Measurements from ENCODE around the gene MAP2K5.

The MAP2K5 gene

GRCh38 chr15:67769497-67770357 lies 227.2 kb downstream of the MAP2K5 start:
- Histone ChIP-seq H2AK5ac (ENCODE audit: low read length) (no peak overlapping the region), H2BK5ac (ENCODE audit: low read length) (no peak overlapping the region), H3K4me2 (ENCODE audit: low read length) (no peak overlapping the region), H3K79me2 (ENCODE audit: control insufficient read depth, insufficient read depth, low read length) (no peaks in the 10 kb centered on the region), H3K56ac (ENCODE audit: low read length) (no peak overlapping the region), H4K5ac (ENCODE audit: low read length) (no peak overlapping the region), H3K9ac (ENCODE audit: low read length) (no peak overlapping the region), H4K8ac (ENCODE audit: low read depth, low read length) (no peak overlapping the region), H3K36me3 (ENCODE audit: control insufficient read depth, insufficient read depth, low read length) (no peaks in the 10 kb centered on the region), H3K27me3 (ENCODE audit: insufficient read depth, low read length, poor library complexity) (no peaks in the 10 kb centered on the region), H3K27ac (ENCODE audit: low read depth, low read length) (no peak overlapping the region), H3K79me1 (ENCODE audit: low read length) (no peaks in the 10 kb centered on the region), H3K23ac (ENCODE audit: low read length) (no peak overlapping the region), H2BK15ac (replicated peaks; ENCODE audit: low read depth) (no peak overlapping the region), H2BK120ac (ENCODE audit: low read depth, low read length) (no peak overlapping the region), H3K4me1 (ENCODE audit: control insufficient read depth, low read depth, low read length) (peaks cover 6% of the 10 kb centered on the region), H3K4me3 (ENCODE audit: low read length) (no peak overlapping the region), H3K4ac (ENCODE audit: low read depth, low read length) (no peak overlapping the region), H3K18ac (ENCODE audit: low read length) (no peak overlapping the region)
- WGBS (ENCODE audit: extremely low coverage, insufficient coverage, low lambda C conversion rate): no CpG with 5 or more reads among the region's 13 CpGs
- DNase-seq: no peak

GRCh38 chr15:67770358-67770628 lies 227.8 kb downstream of the MAP2K5 start:
- Histone ChIP-seq H2BK120ac (ENCODE audit: low read depth, low read length) (no peak overlapping the region), H4K8ac (ENCODE audit: low read depth, low read length) (no peak overlapping the region), H3K18ac (ENCODE audit: low read length) (no peak overlapping the region), H2BK5ac (ENCODE audit: low read length) (no peak overlapping the region), H2BK15ac (replicated peaks; ENCODE audit: low read depth) (no peak overlapping the region), H3K4me2 (ENCODE audit: low read length) (no peak overlapping the region), H3K4me1 (ENCODE audit: control insufficient read depth, low read depth, low read length) (peaks cover 6% of the 10 kb centered on the region), H3K9ac (ENCODE audit: low read length) (no peak overlapping the region), H3K79me1 (ENCODE audit: low read length) (no peaks in the 10 kb centered on the region), H3K36me3 (ENCODE audit: control insufficient read depth, insufficient read depth, low read length) (no peaks in the 10 kb centered on the region), H3K4ac (ENCODE audit: low read depth, low read length) (no peak overlapping the region), H3K79me2 (ENCODE audit: control insufficient read depth, insufficient read depth, low read length) (no peaks in the 10 kb centered on the region), H3K23ac (ENCODE audit: low read length) (no peak overlapping the region), H4K5ac (ENCODE audit: low read length) (no peak overlapping the region), H2AK5ac (ENCODE audit: low read length) (no peak overlapping the region), H3K27me3 (ENCODE audit: insufficient read depth, low read length, poor library complexity) (no peaks in the 10 kb centered on the region), H3K4me3 (ENCODE audit: low read length) (no peak overlapping the region), H3K56ac (ENCODE audit: low read length) (no peak overlapping the region), H3K27ac (ENCODE audit: low read depth, low read length) (no peak overlapping the region)
- no CpG with 5 or more reads among the region's 3 CpGs for WGBS (ENCODE audit: extremely low coverage, insufficient coverage, low lambda C conversion rate)
- no peak for DNase-seq

GRCh38 chr15:67771189-67771800 lies 228.8 kb downstream of the MAP2K5 start:
- no peak overlapping the region for H3K18ac ChIP-seq (ENCODE audit: low read length)
- H2AK5ac ChIP-seq (ENCODE audit: low read length): no peak overlapping the region
- no peaks in the 10 kb centered on the region for H3K79me2 ChIP-seq (ENCODE audit: control insufficient read depth, insufficient read depth, low read length)
- no peaks in the 10 kb centered on the region for H3K79me1 ChIP-seq (ENCODE audit: low read length)
- no peak overlapping the region for H2BK5ac ChIP-seq (ENCODE audit: low read length)
- no peak overlapping the region for H3K27ac ChIP-seq (ENCODE audit: low read depth, low read length)
- H3K4me1 ChIP-seq (ENCODE audit: control insufficient read depth, low read depth, low read length): peaks cover 4% of the 10 kb centered on the region
- no peak overlapping the region for H3K4me3 ChIP-seq (ENCODE audit: low read length)
- DNase-seq: peak; percentile 72
- no peaks in the 10 kb centered on the region for H3K36me3 ChIP-seq (ENCODE audit: control insufficient read depth, insufficient read depth, low read length)
- H3K23ac ChIP-seq (ENCODE audit: low read length): no peak overlapping the region
- no peak overlapping the region for H4K8ac ChIP-seq (ENCODE audit: low read depth, low read length)
- H2BK15ac ChIP-seq (replicated peaks; ENCODE audit: low read depth): no peak overlapping the region
- H3K4me2 ChIP-seq (ENCODE audit: low read length): no peak overlapping the region
- no peak overlapping the region for H2BK120ac ChIP-seq (ENCODE audit: low read depth, low read length)
- no peak overlapping the region for H3K4ac ChIP-seq (ENCODE audit: low read depth, low read length)
- no CpG with 5 or more reads among the region's 7 CpGs for WGBS (ENCODE audit: extremely low coverage, insufficient coverage, low lambda C conversion rate)
- no peak overlapping the region for H3K9ac ChIP-seq (ENCODE audit: low read length)
- H3K56ac ChIP-seq (ENCODE audit: low read length): no peak overlapping the region
- no peaks in the 10 kb centered on the region for H3K27me3 ChIP-seq (ENCODE audit: insufficient read depth, low read length, poor library complexity)
- H4K5ac ChIP-seq (ENCODE audit: low read length): no peak overlapping the region

- Histone ChIP-seq H3K79me2 (ENCODE audit: control insufficient read depth, insufficient read depth, low read length) (no peaks in the 10 kb centered on the region), H3K4ac (ENCODE audit: low read depth, low read length) (no peak overlapping the region), H2AK5ac (ENCODE audit: low read length) (no peak overlapping the region), H3K9ac (ENCODE audit: low read length) (no peak overlapping the region), H2BK120ac (ENCODE audit: low read depth, low read length) (no peak overlapping the region), H4K5ac (ENCODE audit: low read length) (no peak overlapping the region), H3K56ac (ENCODE audit: low read length) (no peak overlapping the region), H2BK15ac (replicated peaks; ENCODE audit: low read depth) (no peak overlapping the region), H3K4me3 (ENCODE audit: low read length) (no peak overlapping the region), H3K18ac (ENCODE audit: low read length) (no peak overlapping the region), H3K23ac (ENCODE audit: low read length) (no peak overlapping the region), H3K36me3 (ENCODE audit: control insufficient read depth, insufficient read depth, low read length) (no peaks in the 10 kb centered on the region), H3K4me1 (ENCODE audit: control insufficient read depth, low read depth, low read length) (peaks cover 2% of the 10 kb centered on the region), H2BK5ac (ENCODE audit: low read length) (no peak overlapping the region), H3K79me1 (ENCODE audit: low read length) (no peaks in the 10 kb centered on the region), H4K8ac (ENCODE audit: low read depth, low read length) (no peak overlapping the region), H3K27ac (ENCODE audit: low read depth, low read length) (no peak overlapping the region), H3K27me3 (ENCODE audit: insufficient read depth, low read length, poor library complexity) (no peaks in the 10 kb centered on the region), H3K4me2 (ENCODE audit: low read length) (no peak overlapping the region)
- no CpG with 5 or more reads among the region's 3 CpGs for whole genome bisulfite sequencing (ENCODE audit: extremely low coverage, insufficient coverage, low lambda C conversion rate)
- DNase-seq: no peak
These were observed 232.1 kb downstream of the MAP2K5 start for GRCh38 chr15:67774626-67775025.

- peaks cover 2% of the 10 kb centered on the region for H3K4me1 ChIP-seq (ENCODE audit: control insufficient read depth, low read depth, low read length)
These were observed 232.7 kb downstream of the MAP2K5 start for GRCh38 chr15:67775250-67775649.

More at GRCh38 chr15:67775250-67775649, 232.7 kb downstream of the MAP2K5 start:
- Histone ChIP-seq H3K4ac (ENCODE audit: low read depth, low read length) (no peak overlapping the region), H3K18ac (ENCODE audit: low read length) (no peak overlapping the region), H3K9ac (ENCODE audit: low read length) (no peak overlapping the region), H2BK120ac (ENCODE audit: low read depth, low read length) (no peak overlapping the region), H3K4me2 (ENCODE audit: low read length) (no peak overlapping the region), H2BK15ac (replicated peaks; ENCODE audit: low read depth) (no peak overlapping the region), H2AK5ac (ENCODE audit: low read length) (no peak overlapping the region), H3K27ac (ENCODE audit: low read depth, low read length) (no peak overlapping the region), H3K23ac (ENCODE audit: low read length) (no peak overlapping the region), H3K27me3 (ENCODE audit: insufficient read depth, low read length, poor library complexity) (no peaks in the 10 kb centered on the region), H3K79me2 (ENCODE audit: control insufficient read depth, insufficient read depth, low read length) (no peaks in the 10 kb centered on the region), H3K79me1 (ENCODE audit: low read length) (no peaks in the 10 kb centered on the region), H2BK5ac (ENCODE audit: low read length) (no peak overlapping the region), H3K56ac (ENCODE audit: low read length) (no peak overlapping the region), H3K4me3 (ENCODE audit: low read length) (no peak overlapping the region), H4K5ac (ENCODE audit: low read length) (no peak overlapping the region), H3K36me3 (ENCODE audit: control insufficient read depth, insufficient read depth, low read length) (no peaks in the 10 kb centered on the region), H4K8ac (ENCODE audit: low read depth, low read length) (no peak overlapping the region)
- DNase-seq: no peak
- WGBS (ENCODE audit: extremely low coverage, insufficient coverage, low lambda C conversion rate): no CpG with 5 or more reads among the region's 2 CpGs
